ENCODE measurements around the gene FAM107B.

FAM107B gene

DNA sequence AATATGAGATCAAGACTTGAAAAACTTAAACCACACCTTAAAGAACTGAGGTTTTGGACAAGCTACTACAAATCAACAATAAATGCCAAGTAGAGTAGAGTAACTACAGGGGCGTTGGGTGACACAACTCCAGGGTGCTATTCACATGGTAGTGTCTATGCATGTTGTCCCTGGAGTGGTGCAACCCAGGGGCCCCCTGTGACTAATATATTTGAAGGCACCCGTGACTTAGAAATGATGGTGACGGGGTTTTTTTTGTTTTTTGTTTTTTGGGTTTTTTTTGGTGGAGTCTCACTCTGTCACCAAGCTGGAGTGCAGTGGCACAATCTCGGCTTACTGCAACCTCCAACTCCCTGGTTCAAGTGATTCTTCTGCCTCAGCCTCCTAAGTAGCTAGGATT, 106.9 kb downstream of the FAM107B start:
- no peak overlapping the region for H3K4me3 ChIP-seq (ENCODE audit: low read length)
- TF ChIP-seq, protein P1, sequence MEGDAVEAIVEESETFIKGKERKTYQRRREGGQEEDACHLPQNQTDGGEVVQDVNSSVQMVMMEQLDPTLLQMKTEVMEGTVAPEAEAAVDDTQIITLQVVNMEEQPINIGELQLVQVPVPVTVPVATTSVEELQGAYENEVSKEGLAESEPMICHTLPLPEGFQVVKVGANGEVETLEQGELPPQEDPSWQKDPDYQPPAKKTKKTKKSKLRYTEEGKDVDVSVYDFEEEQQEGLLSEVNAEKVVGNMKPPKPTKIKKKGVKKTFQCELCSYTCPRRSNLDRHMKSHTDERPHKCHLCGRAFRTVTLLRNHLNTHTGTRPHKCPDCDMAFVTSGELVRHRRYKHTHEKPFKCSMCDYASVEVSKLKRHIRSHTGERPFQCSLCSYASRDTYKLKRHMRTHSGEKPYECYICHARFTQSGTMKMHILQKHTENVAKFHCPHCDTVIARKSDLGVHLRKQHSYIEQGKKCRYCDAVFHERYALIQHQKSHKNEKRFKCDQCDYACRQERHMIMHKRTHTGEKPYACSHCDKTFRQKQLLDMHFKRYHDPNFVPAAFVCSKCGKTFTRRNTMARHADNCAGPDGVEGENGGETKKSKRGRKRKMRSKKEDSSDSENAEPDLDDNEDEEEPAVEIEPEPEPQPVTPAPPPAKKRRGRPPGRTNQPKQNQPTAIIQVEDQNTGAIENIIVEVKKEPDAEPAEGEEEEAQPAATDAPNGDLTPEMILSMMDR (IDR thresholded peaks at IDR 0.05; ENCODE audit: insufficient read depth, low read depth, low read length, missing control alignments): no peak
- DNase-seq (ENCODE audit: low read depth): no peak

DNA sequence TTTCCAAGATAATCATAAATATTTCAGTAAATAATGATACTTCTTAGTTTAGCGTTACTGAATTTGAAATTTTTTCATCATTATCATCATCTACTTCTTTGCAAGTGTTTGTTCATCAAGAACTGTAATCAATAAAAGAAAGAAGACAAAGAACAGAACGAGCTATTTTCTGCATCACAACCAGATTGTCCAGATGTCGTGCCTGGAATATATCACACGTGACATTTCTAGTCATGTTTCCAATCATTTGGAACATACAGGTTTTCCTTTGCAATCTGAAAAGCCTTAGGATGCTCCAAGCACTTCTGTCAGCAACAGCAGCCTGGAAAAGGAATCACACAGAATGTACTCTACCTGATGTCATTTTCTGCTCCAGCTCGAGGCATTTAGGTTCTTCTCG, 107.4 kb downstream of the FAM107B start:
- H3K4me3 ChIP-seq (ENCODE audit: low read length): no peak overlapping the region
- TF ChIP-seq, protein P1 (IDR thresholded peaks at IDR 0.05; ENCODE audit: insufficient read depth, low read depth, low read length, missing control alignments): no peak
- DNase-seq (ENCODE audit: low read depth): no peak

- no peak overlapping the region for H3K4me3 ChIP-seq (ENCODE audit: low read length)
- peak; percentile 45 for DNase-seq (ENCODE audit: low read depth)
- TF ChIP-seq, protein P1 (IDR thresholded peaks at IDR 0.05; ENCODE audit: insufficient read depth, low read depth, low read length, missing control alignments): no peak
Measured at GRCh38 chr10:14665865-14666857, 108.5 kb downstream of the FAM107B start.

GRCh38 chr10:14665304-14665703, 109.4 kb downstream of the FAM107B start:
- TF ChIP-seq, protein P1 (IDR thresholded peaks at IDR 0.05; ENCODE audit: insufficient read depth, low read depth, low read length, missing control alignments): no peak
- DNase-seq (ENCODE audit: low read depth): peak; percentile 95
- no peak overlapping the region for H3K4me3 ChIP-seq (ENCODE audit: low read length)

DNA sequence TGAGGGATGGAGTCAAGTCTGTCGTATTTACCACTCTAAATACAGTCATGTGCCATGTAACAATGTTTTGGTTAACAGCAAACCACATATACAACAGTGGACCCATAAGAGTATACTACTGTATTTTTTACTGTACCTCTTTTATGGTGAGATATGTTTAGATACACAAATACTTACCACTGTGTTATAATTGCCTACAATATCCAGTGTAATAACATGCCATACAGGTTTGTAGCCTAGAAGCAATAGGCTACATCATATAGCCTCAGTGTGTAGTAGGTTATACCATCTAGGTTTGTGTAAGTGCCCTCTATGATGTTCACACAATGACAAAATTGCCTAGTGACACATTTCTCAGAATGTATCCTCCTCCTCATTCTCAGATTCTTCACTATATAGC, 110.4 kb downstream of the FAM107B start:
- no peak overlapping the region for H3K4me3 ChIP-seq (ENCODE audit: low read length)
- TF ChIP-seq, protein P1 (IDR thresholded peaks at IDR 0.05; ENCODE audit: insufficient read depth, low read depth, low read length, missing control alignments): no peak
- no peak for DNase-seq (ENCODE audit: low read depth)

DNA sequence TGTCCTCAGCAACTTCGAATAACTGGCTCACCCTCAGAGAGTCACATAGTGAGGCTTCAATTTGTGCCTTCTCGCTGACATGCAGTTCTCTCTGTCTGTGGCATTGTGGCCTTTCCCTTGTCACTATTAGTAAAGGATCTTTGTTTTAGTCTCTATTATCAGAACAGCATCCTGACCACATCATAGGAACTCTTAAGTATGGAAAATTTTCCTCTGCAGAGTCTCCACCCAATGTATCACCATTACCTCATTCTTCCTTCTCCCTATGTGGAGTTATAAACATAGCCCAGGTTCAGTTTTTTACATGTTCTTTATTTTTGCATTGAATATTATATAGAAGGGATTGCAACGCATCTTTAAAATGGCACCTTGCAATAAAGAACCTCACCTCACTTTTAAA, 112.9 kb downstream of the FAM107B start:
- no peak overlapping the region for H3K4me3 ChIP-seq (ENCODE audit: low read length)
- no peak for DNase-seq (ENCODE audit: low read depth)
- TF ChIP-seq, protein P1 (IDR thresholded peaks at IDR 0.05; ENCODE audit: insufficient read depth, low read depth, low read length, missing control alignments): no peak

All from epithelial cell of esophagus (primary cell).